H9 (cell line): ENCODE results near the gene PM20D2. TPM values are rescaled to one million over a fixed set of nuclear protein-coding genes. Genes with fewer than 3 reads are reported as not detected.

ENCODE experiments used
- DNase-seq: peaks from one replicate; pipeline ENCODE4 v3.0.0-alpha.2; 2017
- H2AFZ ChIP-seq: one replicate; pipeline ENCODE4 v1.6.1; 2013; ENCODE audit warnings: mild to moderate bottlenecking, low read length, control low read depth, moderate library complexity
- H2AK5ac ChIP-seq: 2 replicates; pipeline ENCODE4 v1.6.1; 2013; ENCODE audit warnings: low read length, control low read depth, mixed read lengths; ENCODE audit not compliant: insufficient read length
- H2BK120ac ChIP-seq: one replicate; pipeline ENCODE4 v1.6.1; 2013; ENCODE audit warnings: low read depth, mild to moderate bottlenecking, low read length, control low read depth, inconsistent platforms; ENCODE audit not compliant: poor library complexity, severe bottlenecking
- H2BK12ac ChIP-seq: 2 replicates; pipeline ENCODE4 v1.6.1; 2013; ENCODE audit warnings: low read length, control low read depth, mixed read lengths, low read depth; ENCODE audit not compliant: insufficient read length
- H2BK15ac ChIP-seq: 2 replicates; pipeline ENCODE4 v1.6.1; 2013; ENCODE audit warnings: low read depth, low read length, control low read depth
- H2BK20ac ChIP-seq: one replicate; pipeline ENCODE4 v1.6.1; 2013; ENCODE audit warnings: low read depth, mild to moderate bottlenecking, low read length, control low read depth, inconsistent platforms; ENCODE audit not compliant: poor library complexity, severe bottlenecking
- H2BK5ac ChIP-seq: 2 replicates; pipeline ENCODE4 v1.6.1; 2013; ENCODE audit warnings: low read length, control low read depth, mixed read lengths; ENCODE audit not compliant: insufficient read length
- H3K14ac ChIP-seq: 2 replicates; pipeline ENCODE4 v1.6.1; 2013; ENCODE audit warnings: low read length, control low read depth; ENCODE audit not compliant: insufficient read depth
- H3K18ac ChIP-seq: 2 replicates; pipeline ENCODE4 v1.6.1; 2013; ENCODE audit warnings: low read depth, mild to moderate bottlenecking, mixed read lengths, low read length, control low read depth; ENCODE audit not compliant: insufficient read length
- H3K23ac ChIP-seq: 2 replicates; pipeline ENCODE4 v1.6.1; 2013; ENCODE audit warnings: low read length, control low read depth, mixed read lengths, low read depth; ENCODE audit not compliant: insufficient read length
- H3K23me2 ChIP-seq: 2 replicates; pipeline ENCODE4 v1.6.1; 2013; ENCODE audit warnings: low read depth, mild to moderate bottlenecking, mixed read lengths, low read length, control low read depth; ENCODE audit not compliant: insufficient read length, poor library complexity, severe bottlenecking
- H3K27ac ChIP-seq: 2 replicates; pipeline ENCODE4 v1.5.1; 2013; ENCODE audit warnings: low read length, control low read depth, mixed read lengths, low read depth; ENCODE audit not compliant: insufficient read length
- H3K27me3 ChIP-seq: 2 replicates; pipeline ENCODE4 v1.6.1; 2013; ENCODE audit warnings: low read length, control low read depth, inconsistent platforms; ENCODE audit not compliant: insufficient read depth
- H3K4ac ChIP-seq: 2 replicates; pipeline ENCODE4 v1.6.1; 2013; ENCODE audit warnings: low read depth, mild to moderate bottlenecking, control low read depth, inconsistent platforms, low read length, moderate library complexity
- H3K4me1 ChIP-seq: 2 replicates; pipeline ENCODE4 v1.6.1; 2013; ENCODE audit warnings: low read length, control low read depth, inconsistent platforms; ENCODE audit not compliant: insufficient read depth
- H3K4me2 ChIP-seq: 2 replicates; pipeline ENCODE4 v1.6.1; 2013; ENCODE audit warnings: low read length, control low read depth, mixed read lengths; ENCODE audit not compliant: insufficient read length, insufficient read depth
- H3K56ac ChIP-seq: 2 replicates; pipeline ENCODE4 v1.6.1; 2013; ENCODE audit warnings: low read depth, mild to moderate bottlenecking, mixed read lengths, low read length, control low read depth; ENCODE audit not compliant: insufficient read length
- H3K79me1 ChIP-seq: 2 replicates; pipeline ENCODE4 v1.6.1; 2013; ENCODE audit warnings: low read depth, mild to moderate bottlenecking, moderate library complexity, low read length, control low read depth, inconsistent platforms; ENCODE audit not compliant: insufficient read depth, poor library complexity, severe bottlenecking
- H3K79me2 ChIP-seq: 2 replicates; pipeline ENCODE4 v1.6.1; 2013; ENCODE audit warnings: low read length, control low read depth, inconsistent platforms; ENCODE audit not compliant: insufficient read depth
- H3K9ac ChIP-seq: 2 replicates; pipeline ENCODE4 v1.6.1; 2013; ENCODE audit warnings: low read length, control low read depth, mixed read lengths; ENCODE audit not compliant: insufficient read length; ENCODE audit errors: extremely low read depth
- H3K9me3 ChIP-seq: one replicate; pipeline ENCODE4 v1.6.1; 2013; ENCODE audit warnings: low read depth, low read length, inconsistent platforms; ENCODE audit not compliant: control insufficient read depth
- H3T11ph ChIP-seq: one replicate; pipeline ENCODE4 v1.6.1; 2013; ENCODE audit warnings: mild to moderate bottlenecking, low read length, control low read depth, inconsistent platforms
- H4K20me1 ChIP-seq: one replicate; pipeline ENCODE4 v1.6.1; 2013; ENCODE audit not compliant: control insufficient read depth, insufficient read length, insufficient read depth
- H4K5ac ChIP-seq: 2 replicates; pipeline ENCODE4 v1.6.1; 2013; ENCODE audit warnings: low read depth, mild to moderate bottlenecking, mixed read lengths, low read length, control low read depth; ENCODE audit not compliant: insufficient read length
- H4K8ac ChIP-seq: replicated peaks from 2 replicates; pipeline ENCODE4 v1.6.1; 2013; ENCODE audit warnings: low read length, control low read depth, mixed read lengths, low read depth; ENCODE audit not compliant: insufficient read length
- H4K91ac ChIP-seq: 2 replicates; pipeline ENCODE4 v1.6.1; 2013; ENCODE audit warnings: low read depth, mild to moderate bottlenecking, moderate library complexity, mixed read lengths, low read length, control low read depth; ENCODE audit not compliant: insufficient read length
- H3K27ac Mint-ChIP-seq, 3 experiments: 2 replicates in 2 of 3; 3 replicates in 1 of 3; pipeline ENCODE4 v1.8.0; 2020 to 2021; ENCODE audit warnings: mixed read lengths in 3 of 3, mild to moderate bottlenecking in 1 of 3, moderate library complexity in 1 of 3
- H3K27me3 Mint-ChIP-seq: 2 replicates; pipeline ENCODE4 v1.8.0; 2021; ENCODE audit warnings: low read depth, mild to moderate bottlenecking, moderate library complexity, mixed read lengths
- H3K36me3 Mint-ChIP-seq, 3 experiments: 2 replicates in 2 of 3; 3 replicates in 1 of 3; pipeline ENCODE4 v1.8.0; 2020 to 2021; ENCODE audit warnings: low read depth in 3 of 3, mixed read lengths in 3 of 3; ENCODE audit not compliant: insufficient read depth in 1 of 3
- H3K4me1 Mint-ChIP-seq, 2 experiments: 2 replicates each; pipeline ENCODE4 v1.8.0; 2020; ENCODE audit warnings: mixed read lengths in 2 of 2
- H3K4me3 Mint-ChIP-seq, 2 experiments: 2 replicates in 1 of 2; 3 replicates in 1 of 2; pipeline ENCODE4 v1.8.0; 2020 to 2021; ENCODE audit warnings: mild to moderate bottlenecking in 2 of 2, mixed read lengths in 2 of 2, moderate library complexity in 1 of 2
- H3K9me3 Mint-ChIP-seq, 2 experiments: 2 replicates in 1 of 2; 3 replicates in 1 of 2; pipeline ENCODE4 v1.8.0; 2020; ENCODE audit warnings: mild to moderate bottlenecking in 2 of 2, mixed read lengths in 2 of 2, moderate library complexity in 1 of 2
- WGBS: extraction: QIAGEN DNeasy Blood & Tissue Kit; methylation state at CpG from one replicate; pipeline ENCODE4 v1.1.7; 2013; ENCODE audit warnings: missing lambda C conversion rate, low lambda C conversion rate, mixed read lengths; ENCODE audit not compliant: insufficient read length; ENCODE audit errors: extremely low coverage; 5-methylcytosine and 5-hydroxymethylcytosine counted together
- total RNA-seq: library from RNA; stranded (reverse); gene quantifications from 2 replicates; pipeline ENCODE4 v1.2.1, GENCODE V29; 2021
- TF ChIP-seq, protein P1 (sequence below): fragments of 200-600 bp; sonication (generic); conservative IDR thresholded peaks from 3 replicates; pipeline ENCODE4 v1.8.0; 2021; ENCODE audit warnings: antibody characterized with exemption, mild to moderate bottlenecking

PM20D2 gene
- total RNA-seq, 1 experiment from 2014 or later = 8.3 TPM

DNA sequence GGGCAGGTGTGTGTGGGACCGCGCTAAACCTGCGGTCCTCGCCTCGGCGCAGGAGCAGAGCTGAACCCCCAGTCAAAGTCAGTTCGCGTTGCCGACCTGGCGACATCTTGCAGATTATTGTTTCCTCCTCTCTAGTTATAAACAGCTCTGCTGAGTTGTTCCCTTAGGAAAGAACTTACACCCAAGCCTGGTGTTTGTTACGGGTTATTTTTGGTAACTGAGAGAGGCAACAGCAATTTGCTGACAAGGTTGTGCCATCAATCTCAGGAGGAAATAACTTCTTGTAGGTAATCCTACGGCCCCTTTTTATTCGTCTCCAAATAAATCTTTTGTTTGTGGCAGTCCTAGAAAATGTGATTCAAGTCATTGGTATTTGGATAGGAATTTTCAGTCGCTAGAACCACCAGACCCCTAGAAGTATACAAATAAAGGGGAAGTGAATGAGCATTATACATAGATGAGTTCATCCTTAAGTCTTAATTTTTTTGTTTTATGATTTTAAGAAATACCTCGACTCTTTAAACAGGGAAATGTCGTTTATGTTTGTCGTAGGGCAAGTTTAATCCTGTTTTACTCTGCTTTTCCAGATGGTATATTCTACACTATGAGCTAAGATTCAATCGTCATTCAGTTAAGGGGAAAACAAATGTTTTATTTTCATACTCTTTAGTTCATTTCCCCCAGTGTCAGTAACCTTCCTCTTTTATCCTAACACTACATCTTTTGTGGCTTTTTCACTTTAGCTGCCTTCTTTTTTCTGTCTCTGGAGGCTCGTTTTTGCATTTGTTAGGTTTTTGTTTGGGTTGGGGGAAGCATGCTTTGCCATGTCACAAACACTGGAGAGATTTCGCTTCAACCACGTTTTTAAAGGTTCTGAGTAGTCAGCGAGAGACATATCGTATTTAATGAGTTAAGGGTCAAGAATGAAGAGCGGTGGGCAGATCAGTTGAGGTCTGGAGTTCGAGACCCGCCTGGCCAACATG lies 1.2 kb downstream of the PM20D2 start:
- Histone ChIP-seq H3K4ac (no peak overlapping the region), H2BK15ac (no peak overlapping the region), H4K5ac (no peak overlapping the region), H4K8ac (no peak overlapping the region), H4K91ac (no peak overlapping the region), H3K27me3 (peaks cover 9% of the 10 kb centered on the region; the same call in 1 of the 2 replicates), H3K23me2 (peaks cover 8% of the 10 kb centered on the region), H3K9ac (no peak overlapping the region), H2BK120ac (no peak overlapping the region), H2AK5ac (no peak overlapping the region), H3K4me2 (peak overlapping the region; percentile 49), H3T11ph (no peak overlapping the region), H2AFZ (no peak overlapping the region), H3K27ac (no peak overlapping the region), H3K9me3 (no peaks in the 10 kb centered on the region), H3K14ac (no peak overlapping the region), H2BK5ac (no peak overlapping the region), H3K56ac (no peak overlapping the region), H3K18ac (no peak overlapping the region), H2BK12ac (no peak overlapping the region), H3K23ac (no peak overlapping the region), H3K79me2 (no peaks in the 10 kb centered on the region), H2BK20ac (no peak overlapping the region), H3K79me1 (no peaks in the 10 kb centered on the region), H3K4me1 (no peaks in the 10 kb centered on the region), H4K20me1 (no peaks in the 10 kb centered on the region)
- H3K4me1 Mint-ChIP-seq = peaks cover 9% of the 10 kb centered on the region in 2 experiments
- no CpG with 5 or more reads among the region's 26 CpGs for WGBS
- peaks cover 0 to 3% of the 10 kb centered on the region in 2 experiments; a peak in 1 of 5 replicates for H3K9me3 Mint-ChIP-seq
- no peak overlapping the region for H3K27ac Mint-ChIP-seq
- peak; percentile 58 for DNase-seq
- no peaks in the 10 kb centered on the region; a peak in 2 of 7 replicates for H3K36me3 Mint-ChIP-seq
- TF ChIP-seq, protein P1, sequence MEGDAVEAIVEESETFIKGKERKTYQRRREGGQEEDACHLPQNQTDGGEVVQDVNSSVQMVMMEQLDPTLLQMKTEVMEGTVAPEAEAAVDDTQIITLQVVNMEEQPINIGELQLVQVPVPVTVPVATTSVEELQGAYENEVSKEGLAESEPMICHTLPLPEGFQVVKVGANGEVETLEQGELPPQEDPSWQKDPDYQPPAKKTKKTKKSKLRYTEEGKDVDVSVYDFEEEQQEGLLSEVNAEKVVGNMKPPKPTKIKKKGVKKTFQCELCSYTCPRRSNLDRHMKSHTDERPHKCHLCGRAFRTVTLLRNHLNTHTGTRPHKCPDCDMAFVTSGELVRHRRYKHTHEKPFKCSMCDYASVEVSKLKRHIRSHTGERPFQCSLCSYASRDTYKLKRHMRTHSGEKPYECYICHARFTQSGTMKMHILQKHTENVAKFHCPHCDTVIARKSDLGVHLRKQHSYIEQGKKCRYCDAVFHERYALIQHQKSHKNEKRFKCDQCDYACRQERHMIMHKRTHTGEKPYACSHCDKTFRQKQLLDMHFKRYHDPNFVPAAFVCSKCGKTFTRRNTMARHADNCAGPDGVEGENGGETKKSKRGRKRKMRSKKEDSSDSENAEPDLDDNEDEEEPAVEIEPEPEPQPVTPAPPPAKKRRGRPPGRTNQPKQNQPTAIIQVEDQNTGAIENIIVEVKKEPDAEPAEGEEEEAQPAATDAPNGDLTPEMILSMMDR = no peak
- peak overlapping the region; percentile 64 to 77 for H3K4me3 Mint-ChIP-seq
- H3K27me3 Mint-ChIP-seq = peaks cover 46% of the 10 kb centered on the region
